Renal cortex interstitium (tissue), 15 donors: ENCODE results near the gene MUC7. TPM values are rescaled to one million over a fixed set of nuclear protein-coding genes. Genes with fewer than 3 reads are reported as not detected.

ENCODE experiments used
- DNase-seq, 11 donors: peaks; one replicate each; pipeline ENCODE4 v3.0.0-alpha.2; 2013; ENCODE audit warnings: low read depth in 9 of 11, low spot score in 4 of 11; ENCODE audit errors: extremely low read depth in 1 of 11
- long read RNA-seq, 16 experiments: transcript quantifications; one replicate each; lab custom pipeline, GENCODE V29; 2026
- polyA plus RNA-seq, 3 donors: library from polyadenylated mRNA; unstranded; fragments of 120-200 nt; gene quantifications; one replicate each; pipeline ENCODE4 v1.2.1, GENCODE V29; 2013; ENCODE audit not compliant: insufficient read length in 3 of 3

MUC7 gene
- under 1 TPM in 1 of 3 donors, not detected in 2; 0.34 TPM for polyA plus RNA-seq
- long read RNA-seq, donor 1 = 0 reads
- long read RNA-seq, donor 2 = 0 reads
- long read RNA-seq, donor 3 = 0 reads
- long read RNA-seq, donor 4 = 0 reads
- long read RNA-seq, donor 5 = 0 reads
- long read RNA-seq, donor 6 = 0 reads
- long read RNA-seq, donor 7 = 0 reads
- long read RNA-seq, donor 8 = 0 reads
- long read RNA-seq, donor 9 = 0 reads
- long read RNA-seq, donor 10 = 0 reads
- long read RNA-seq, donor 11 = 0 reads
- long read RNA-seq, donor 12 = 0 reads
- long read RNA-seq, donor 13 = 0 reads
- long read RNA-seq, donor 14 = 0 reads
- long read RNA-seq, donor 15 = 0 reads
- long read RNA-seq, donor 16 = 0 reads

- DNase-seq = no peak
These were observed at the start of gene MUC7 for GRCh38 chr4:70471897-70472296. TSS of gene MUC7 (plus strand) at chr4:70472197. CDS start at chr4:70474022, 1,825 bp downstream.

- no peak for DNase-seq
These were observed 46.7 kb upstream of the MUC7 start for GRCh38 chr4:70425306-70425705.

- no peak for DNase-seq
These were observed 45.2 kb upstream of the MUC7 start for GRCh38 chr4:70426789-70427188.

GRCh38 chr4:70437197-70437596 lies 34.8 kb upstream of the MUC7 start:
- DNase-seq = no peak

- DNase-seq = no peak
These were observed 29.5 kb upstream of the MUC7 start for GRCh38 chr4:70442474-70442873.

GRCh38 chr4:70443329-70443728 lies 28.7 kb upstream of the MUC7 start:
- no peak for DNase-seq

GRCh38 chr4:70449220-70449619 lies 22.8 kb upstream of the MUC7 start:
- no peak for DNase-seq

- DNase-seq = no peak
These were observed 19.1 kb upstream of the MUC7 start for GRCh38 chr4:70452946-70453345.

- peak in 4 of 11 donors; percentile 2 to 7 (median 5) for DNase-seq
These were observed 8.7 kb upstream of the MUC7 start for GRCh38 chr4:70463335-70463734.

GRCh38 chr4:70473679-70474078 lies 1.7 kb downstream of the MUC7 start:
- no peak for DNase-seq

- no peak for DNase-seq
These were observed 16.8 kb downstream of the MUC7 start for GRCh38 chr4:70488748-70489147.

GRCh38 chr4:70496231-70496630 lies 24.2 kb downstream of the MUC7 start:
- DNase-seq = no peak

GRCh38 chr4:70501838-70502237 lies 29.8 kb downstream of the MUC7 start:
- peak in 1 of 11 donors; percentile 13 for DNase-seq

GRCh38 chr4:70504733-70505132 lies 32.7 kb downstream of the MUC7 start:
- DNase-seq = no peak

- DNase-seq = peak in 9 of 11 donors; percentile 18 to 49 (median 36)
These were observed 33.3 kb downstream of the MUC7 start for GRCh38 chr4:70505151-70505748.

- no peak for DNase-seq
These were observed 36.8 kb downstream of the MUC7 start for GRCh38 chr4:70508801-70509200.

- no peak for DNase-seq
These were observed 39.4 kb downstream of the MUC7 start for GRCh38 chr4:70511365-70511764.

- DNase-seq = no peak
These were observed 43.6 kb downstream of the MUC7 start for GRCh38 chr4:70515367-70516250.

GRCh38 chr4:70518269-70518668 lies 46.3 kb downstream of the MUC7 start, which contains the start of gene AMTN:
TSS of gene AMTN (plus strand) at chr4:70518569. CDS start at chr4:70518778, 209 bp downstream.
- DNase-seq = no peak

GRCh38 chr4:70518716-70519115 lies 46.7 kb downstream of the MUC7 start:
- no peak for DNase-seq
